Measurements from ENCODE around the gene TTC28. TPM values are rescaled to one million over a fixed set of nuclear protein-coding genes. Genes with fewer than 3 reads are reported as not detected.

TTC28 gene
- total RNA-seq, 1 donor from 2014 or later, result 24.5 TPM

DNA sequence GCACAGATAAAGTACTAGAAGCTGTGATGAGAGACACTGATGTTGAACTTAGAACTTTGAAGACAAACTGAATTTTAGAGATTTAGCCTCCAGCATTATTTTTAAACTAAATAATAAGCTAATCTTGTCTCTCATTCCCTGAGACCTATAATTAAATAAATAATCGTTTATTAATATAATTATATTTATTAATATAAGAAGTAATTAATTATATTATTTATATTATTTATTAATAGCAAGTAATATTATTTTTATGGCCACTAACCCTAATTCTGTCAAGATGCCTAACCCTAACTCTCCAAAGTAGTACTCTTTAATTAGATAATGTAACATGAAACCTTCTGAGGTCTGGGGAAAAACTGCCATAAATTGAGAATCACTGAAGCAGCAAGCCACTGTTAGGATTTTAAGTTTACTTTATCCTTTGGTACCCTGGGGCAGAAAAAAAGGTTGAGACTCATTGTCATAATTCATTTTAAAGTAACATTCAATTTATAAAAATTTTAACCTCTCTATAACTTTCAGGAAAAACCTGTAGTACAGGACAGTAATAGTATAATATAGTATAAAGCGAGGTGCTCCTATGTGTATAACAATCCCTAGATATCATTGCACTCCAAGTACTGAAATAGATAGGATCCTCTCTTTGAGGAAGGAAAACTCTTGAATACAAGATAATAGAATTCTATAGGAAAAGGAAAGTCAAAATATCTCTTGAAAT, 85.4 kb downstream of the TTC28 start:
- no peaks in the 10 kb centered on the region for H3K36me3 ChIP-seq
- TF ChIP-seq, protein P1, sequence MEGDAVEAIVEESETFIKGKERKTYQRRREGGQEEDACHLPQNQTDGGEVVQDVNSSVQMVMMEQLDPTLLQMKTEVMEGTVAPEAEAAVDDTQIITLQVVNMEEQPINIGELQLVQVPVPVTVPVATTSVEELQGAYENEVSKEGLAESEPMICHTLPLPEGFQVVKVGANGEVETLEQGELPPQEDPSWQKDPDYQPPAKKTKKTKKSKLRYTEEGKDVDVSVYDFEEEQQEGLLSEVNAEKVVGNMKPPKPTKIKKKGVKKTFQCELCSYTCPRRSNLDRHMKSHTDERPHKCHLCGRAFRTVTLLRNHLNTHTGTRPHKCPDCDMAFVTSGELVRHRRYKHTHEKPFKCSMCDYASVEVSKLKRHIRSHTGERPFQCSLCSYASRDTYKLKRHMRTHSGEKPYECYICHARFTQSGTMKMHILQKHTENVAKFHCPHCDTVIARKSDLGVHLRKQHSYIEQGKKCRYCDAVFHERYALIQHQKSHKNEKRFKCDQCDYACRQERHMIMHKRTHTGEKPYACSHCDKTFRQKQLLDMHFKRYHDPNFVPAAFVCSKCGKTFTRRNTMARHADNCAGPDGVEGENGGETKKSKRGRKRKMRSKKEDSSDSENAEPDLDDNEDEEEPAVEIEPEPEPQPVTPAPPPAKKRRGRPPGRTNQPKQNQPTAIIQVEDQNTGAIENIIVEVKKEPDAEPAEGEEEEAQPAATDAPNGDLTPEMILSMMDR (IDR thresholded peaks at IDR 0.05), result no peak
- intact Hi-C loops (cut with DNase I), result loop anchor here (1.0 kb wide), 2 partner anchors 543 to 574 kb away; no protein-coding TSS in a partner anchor
- no peak overlapping the region for H3K27ac ChIP-seq
- H3K4me1 ChIP-seq, result no peaks in the 10 kb centered on the region
- no peaks in the 10 kb centered on the region for H3K27me3 ChIP-seq
- no peak for DNase-seq (ENCODE audit: low spot score in 2 of 2)
- no peak overlapping the region for H3K4me3 ChIP-seq
- H3K9me3 ChIP-seq, result no peaks in the 10 kb centered on the region

DNA sequence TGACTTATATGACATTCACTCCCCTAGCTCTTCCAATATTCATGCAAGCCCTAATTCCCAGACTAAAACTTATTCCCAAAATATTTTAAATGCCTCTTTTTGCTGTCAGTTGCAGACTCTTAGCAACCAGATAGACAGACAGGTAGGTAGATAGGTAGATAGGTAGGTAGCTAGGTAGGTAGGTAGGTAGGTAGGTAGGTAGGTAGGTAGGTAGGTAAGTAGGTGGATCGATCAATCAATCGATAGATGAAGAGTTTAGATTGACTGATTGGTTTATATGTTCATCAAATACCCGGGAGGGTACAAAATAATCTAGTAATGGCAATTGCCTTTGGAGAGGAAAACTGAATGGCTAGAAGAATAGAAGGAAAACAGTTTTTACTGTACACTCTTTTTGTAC, 86.3 kb downstream of the TTC28 start:
- TF ChIP-seq, protein P1 (IDR thresholded peaks at IDR 0.05), result no peak
- H3K36me3 ChIP-seq, result no peaks in the 10 kb centered on the region
- intact Hi-C loops (cut with DNase I), result no loop called here
- no peaks in the 10 kb centered on the region for H3K27me3 ChIP-seq
- no peak overlapping the region for H3K4me3 ChIP-seq
- H3K4me1 ChIP-seq, result no peaks in the 10 kb centered on the region
- DNase-seq (ENCODE audit: low spot score in 2 of 2), result no peak
- no peak overlapping the region for H3K27ac ChIP-seq
- H3K9me3 ChIP-seq, result no peaks in the 10 kb centered on the region

DNA sequence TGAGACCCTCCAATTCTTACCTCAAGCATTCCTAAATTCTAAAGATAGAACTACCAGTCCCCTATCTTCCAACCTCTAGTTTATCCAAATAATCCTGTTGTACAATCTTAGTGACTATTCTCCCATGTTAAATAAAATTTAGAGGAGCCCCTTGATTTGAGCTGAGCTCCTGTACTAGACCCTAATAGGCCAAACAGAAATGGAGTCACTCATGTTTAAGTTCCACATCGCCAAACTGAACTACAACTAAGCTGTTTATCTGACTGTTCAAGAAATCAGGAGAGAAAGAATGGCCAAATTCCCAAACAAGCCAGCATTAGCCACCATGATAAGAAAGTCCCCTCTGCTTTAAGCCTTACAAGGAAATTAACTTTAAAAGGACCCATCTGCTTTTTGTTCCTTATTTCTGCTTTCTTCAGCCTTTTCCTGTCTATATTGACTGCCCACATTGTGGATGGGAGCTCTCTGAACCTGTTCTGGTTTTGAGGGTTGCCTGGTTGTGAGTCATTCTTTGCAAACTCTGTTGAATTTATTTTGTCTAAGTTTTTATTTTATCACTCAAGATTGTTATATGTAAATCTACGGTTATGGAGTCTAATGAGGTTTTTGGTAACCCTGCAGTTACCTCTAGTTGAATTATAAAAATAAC, 90.4 kb downstream of the TTC28 start:
- Histone ChIP-seq H3K27ac (no peak overlapping the region), H3K27me3 (no peaks in the 10 kb centered on the region), H3K4me1 (no peaks in the 10 kb centered on the region), H3K36me3 (no peaks in the 10 kb centered on the region), H3K4me3 (no peak overlapping the region), H3K9me3 (no peaks in the 10 kb centered on the region)
- DNase-seq (ENCODE audit: low spot score in 2 of 2), result no peak
- intact Hi-C loops (cut with DNase I), result no loop called here
- TF ChIP-seq, protein P1 (IDR thresholded peaks at IDR 0.05), result no peak

DNA sequence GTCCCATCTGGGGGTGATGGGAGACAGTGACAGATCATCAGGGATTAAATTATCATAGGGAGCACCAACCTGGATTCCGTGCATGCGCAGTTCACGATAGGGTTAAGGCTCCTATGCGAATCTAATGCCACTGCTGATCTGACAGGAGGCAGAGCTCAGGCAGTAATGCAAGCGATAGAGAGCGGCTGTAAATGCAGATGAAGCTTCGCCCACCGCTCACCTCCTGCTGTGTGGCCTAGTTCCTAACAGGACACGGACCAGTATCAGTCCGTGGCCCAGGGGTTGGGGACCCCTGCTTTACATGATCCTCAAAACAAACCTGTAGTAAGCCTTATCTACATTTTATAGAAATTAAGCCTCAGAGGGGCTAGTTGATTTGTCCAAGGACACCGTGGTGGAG, 94.3 kb downstream of the TTC28 start:
- TF ChIP-seq, protein P1 (IDR thresholded peaks at IDR 0.05), result no peak
- no peak overlapping the region for H3K4me3 ChIP-seq
- intact Hi-C loops (cut with DNase I), result no loop called here

GRCh38 chr22:28582806-28583205, 96.8 kb downstream of the TTC28 start:
- no peak overlapping the region for H3K27ac ChIP-seq
- no peaks in the 10 kb centered on the region for H3K36me3 ChIP-seq
- H3K4me1 ChIP-seq, result no peaks in the 10 kb centered on the region
- intact Hi-C loops (cut with DNase I), result no loop called here
- DNase-seq (ENCODE audit: low spot score in 2 of 2), result no peak
- no peak overlapping the region for H3K4me3 ChIP-seq
- H3K9me3 ChIP-seq, result no peaks in the 10 kb centered on the region
- no peaks in the 10 kb centered on the region for H3K27me3 ChIP-seq
- TF ChIP-seq, protein P1 (IDR thresholded peaks at IDR 0.05), result no peak

More for the DNA sequence above, 94.3 kb downstream of the TTC28 start:
- no peaks in the 10 kb centered on the region for H3K4me1 ChIP-seq
- H3K9me3 ChIP-seq, result no peaks in the 10 kb centered on the region
- no peaks in the 10 kb centered on the region for H3K27me3 ChIP-seq
- H3K36me3 ChIP-seq, result no peaks in the 10 kb centered on the region
- H3K27ac ChIP-seq, result no peak overlapping the region
- DNase-seq (ENCODE audit: low spot score in 2 of 2), result no peak
